GM21390 (cell line): ENCODE data around the gene EYA2.

Source experiments
- ATAC-seq: cut with Tn5 transposase; IDR thresholded peaks from one replicate; pipeline ENCODE4 v1.9.1; 2021; ENCODE audit not compliant: unreplicated experiment

EYA2 gene

GRCh38 chr20:46999801-47000465, 105.3 kb downstream of the EYA2 start:
- ATAC-seq: no peak

GRCh38 chr20:47003223-47003622, 108.6 kb downstream of the EYA2 start:
- no peak for ATAC-seq

GRCh38 chr20:47004179-47004578, 109.5 kb downstream of the EYA2 start:
- no peak for ATAC-seq

- no peak for ATAC-seq
These were observed 113.4 kb downstream of the EYA2 start for GRCh38 chr20:47007826-47008655.

GRCh38 chr20:47008842-47009518, 114.3 kb downstream of the EYA2 start:
- ATAC-seq: no peak

- no peak for ATAC-seq
These were observed 115.1 kb downstream of the EYA2 start for GRCh38 chr20:47009784-47010183.

GRCh38 chr20:47011984-47012383, 117.3 kb downstream of the EYA2 start:
- ATAC-seq: no peak

GRCh38 chr20:47013606-47014005, 119.0 kb downstream of the EYA2 start:
- ATAC-seq: no peak

- ATAC-seq: no peak
These were observed 121.5 kb downstream of the EYA2 start for GRCh38 chr20:47016068-47016664.

GRCh38 chr20:47018381-47018780, 123.7 kb downstream of the EYA2 start:
- no peak for ATAC-seq

GRCh38 chr20:47019121-47019824, 124.6 kb downstream of the EYA2 start:
- ATAC-seq: no peak

GRCh38 chr20:47020231-47020630, 125.6 kb downstream of the EYA2 start:
- no peak for ATAC-seq

GRCh38 chr20:47021850-47022249, 127.2 kb downstream of the EYA2 start:
- no peak for ATAC-seq

GRCh38 chr20:47024461-47024937, 129.9 kb downstream of the EYA2 start:
- no peak for ATAC-seq

GRCh38 chr20:47027042-47027441, 132.4 kb downstream of the EYA2 start:
- ATAC-seq: no peak

- no peak for ATAC-seq
These were observed 132.8 kb downstream of the EYA2 start for GRCh38 chr20:47027456-47027855.

GRCh38 chr20:47028487-47028886, 133.8 kb downstream of the EYA2 start:
- no peak for ATAC-seq

- no peak for ATAC-seq
These were observed 135.2 kb downstream of the EYA2 start for GRCh38 chr20:47029845-47030244.

- no peak for ATAC-seq
These were observed 135.7 kb downstream of the EYA2 start for GRCh38 chr20:47030271-47030810.

GRCh38 chr20:47031004-47031403, 136.4 kb downstream of the EYA2 start:
- ATAC-seq: no peak
